GM12878 (cell line): ENCODE results near the gene GUCY1A1. TPM values are rescaled to one million over a fixed set of nuclear protein-coding genes. Genes with fewer than 3 reads are reported as not detected.

Source experiments
- ATAC-seq: fragments of 200-7000 bp; cut with Tn5 transposase; 3 replicates; pipeline ENCODE4 v1.9.1; 2020; ENCODE audit warnings: mild to moderate bottlenecking, moderate library complexity
- BruUV-seq: library from RNA; stranded (reverse); fragments of 400-500 nt; replicated peaks from 2 replicates; lab custom pipeline; 2021; lab: Mats Ljungman, UMichigan
- CTCF ChIA-PET: fragments of 300-600 bp; sonication (Branson Sonifier 250); formaldehyde crosslinking; extraction: SDS; loops from one replicate; lab custom pipeline; 2021; ENCODE audit warnings: inconsistent platforms; lab: Yijun Ruan, JAX
- POLR2A ChIA-PET: fragments of 350-600 bp; formaldehyde crosslinking; extraction: SDS; loops from one replicate; lab custom pipeline; 2021; ENCODE audit warnings: inconsistent platforms; lab: Charles Lee
- RAD21 ChIA-PET: fragments of 300-600 bp; sonication (Branson Sonifier 250); formaldehyde crosslinking; loops from one replicate; lab custom pipeline; 2023; ENCODE audit warnings: antibody characterized with exemption; ENCODE audit not compliant: unreplicated experiment; lab: Charles Lee
- SMC1A ChIA-PET: fragments of 300-600 bp; sonication (Branson Sonifier 250); formaldehyde crosslinking; loops from one replicate; lab custom pipeline; 2023; ENCODE audit not compliant: unreplicated experiment, uncharacterized antibody; lab: Charles Lee
- DNase-seq: peaks from one replicate; pipeline ENCODE4 v3.0.0-alpha.2; 2011; ENCODE audit warnings: low read depth, low spot score
- FAIRE-seq: peaks from 3 replicates; lab custom pipeline; 2011; peaks lifted over from hg19 to GRCh38; lab: Jason Lieb, UNC
- H2AFZ ChIP-seq: 2 replicates; pipeline ENCODE4 v1.6.0; 2011; ENCODE audit warnings: low read depth, low read length, control low read depth; ENCODE audit not compliant: control insufficient read depth
- H3K27ac ChIP-seq: 2 replicates; pipeline ENCODE4 v1.5.1; 2011; ENCODE audit warnings: control low read depth; ENCODE audit not compliant: control insufficient read depth, insufficient read depth
- H3K27me3 ChIP-seq, 2 experiments: replicated peaks in 1 of 2; 2 replicates each; pipeline versions ENCODE4 v1.6.0 to v1.6.1; 2011; ENCODE audit warnings: low read length in 1 of 2; ENCODE audit not compliant: control insufficient read depth in 2 of 2, insufficient read depth in 2 of 2
- H3K36me3 ChIP-seq, 2 experiments: 2 replicates each; pipeline ENCODE4 v1.5.1; 2011; ENCODE audit warnings: low read length in 1 of 2; ENCODE audit not compliant: control insufficient read depth in 2 of 2, insufficient read depth in 2 of 2
- H3K4me1 ChIP-seq: 2 replicates; pipeline ENCODE4 v1.6.1; 2011; ENCODE audit warnings: mild to moderate bottlenecking, low read length, moderate library complexity, mixed read lengths; ENCODE audit not compliant: control insufficient read depth, insufficient read depth
- H3K4me2 ChIP-seq: 2 replicates; pipeline ENCODE4 v1.6.0; 2011; ENCODE audit warnings: control low read depth; ENCODE audit not compliant: control insufficient read depth, insufficient read depth
- H3K4me3 ChIP-seq: fragments of 200-600 bp; sonication (generic); 2 replicates; pipeline ENCODE4 v1.5.1; 2016
- H3K79me2 ChIP-seq: 2 replicates; pipeline ENCODE4 v1.6.0; 2011; ENCODE audit warnings: low read length; ENCODE audit not compliant: control insufficient read depth, insufficient read depth
- H3K9ac ChIP-seq: 2 replicates; pipeline ENCODE4 v1.8.0; 2011; ENCODE audit warnings: low read length, control low read depth, mixed read lengths; ENCODE audit not compliant: control insufficient read depth, insufficient read depth
- H3K9me3 ChIP-seq: replicated peaks from 3 replicates; pipeline ENCODE4 v1.5.1; 2011; ENCODE audit warnings: mild to moderate bottlenecking, low read length; ENCODE audit not compliant: control insufficient read depth, insufficient read depth
- H4K20me1 ChIP-seq: 2 replicates; pipeline ENCODE4 v1.6.0; 2011; ENCODE audit not compliant: control insufficient read depth, insufficient read depth
- CHD4 ChIP-seq: fragments of 200-600 bp; sonication (generic); IDR thresholded peaks from 2 replicates; pipeline ENCODE4 v1.6.1; 2016; ENCODE audit warnings: mild to moderate bottlenecking
- CUX1 ChIP-seq: IDR thresholded peaks from 2 replicates; pipeline ENCODE4 v1.6.1; 2012; ENCODE audit warnings: improper control_type of control experiment, low read depth, low read length; ENCODE audit not compliant: insufficient replicate concordance
- FOS ChIP-seq: IDR thresholded peaks from 3 replicates; pipeline ENCODE4 v1.6.1; 2011; ENCODE audit warnings: borderline replicate concordance; ENCODE audit not compliant: insufficient read length; ENCODE audit errors: extremely low read depth
- HDGF ChIP-seq: fragments of 450-650 bp; IDR thresholded peaks from 2 replicates; pipeline ENCODE4 v1.6.1; 2016; ENCODE audit warnings: antibody characterized with exemption
- IRF4 ChIP-seq: IDR thresholded peaks from 2 replicates; pipeline ENCODE4 v1.6.1; 2011; ENCODE audit warnings: low read depth, low read length
- MTA3 ChIP-seq: IDR thresholded peaks from 2 replicates; pipeline ENCODE4 v1.6.1; 2012; ENCODE audit warnings: low read length, inconsistent platforms, borderline replicate concordance
- NR2C1 ChIP-seq: fragments of 450-650 bp; IDR thresholded peaks from 2 replicates; pipeline ENCODE4 v1.6.1; 2017; ENCODE audit warnings: antibody characterized with exemption, mild to moderate bottlenecking, moderate library complexity
- RB1 ChIP-seq: fragments of 450-650 bp; formaldehyde crosslinking; IDR thresholded peaks from 2 replicates; pipeline ENCODE4 v1.6.1; 2017; ENCODE audit warnings: mild to moderate bottlenecking, borderline replicate concordance
- TCF12 ChIP-seq: IDR thresholded peaks from 2 replicates; pipeline ENCODE4 v1.6.1; 2011; ENCODE audit warnings: low read depth, mild to moderate bottlenecking, low read length
- USF2 ChIP-seq: IDR thresholded peaks from 2 replicates; pipeline ENCODE4 v1.6.1; 2011; ENCODE audit warnings: low read depth, low read length, improper control_type of control experiment, borderline replicate concordance
- ZNF687 ChIP-seq: fragments of 450-650 bp; IDR thresholded peaks from 2 replicates; pipeline ENCODE4 v1.6.1; 2017; ENCODE audit warnings: mild to moderate bottlenecking, moderate library complexity
- WGBS: methylation state at CpG from one replicate; pipeline ENCODE4 v1.1.6; 2016; ENCODE audit warnings: low lambda C conversion rate; ENCODE audit not compliant: insufficient replicate concordance, insufficient coverage; ENCODE audit errors: missing lambda C conversion rate; 5-methylcytosine and 5-hydroxymethylcytosine counted together
- in situ Hi-C: fragments of 300-500 bp; cut with MboI; formaldehyde crosslinking; loops from 9 replicates; pipeline ENCODE4 v1.14.3; 2018; ENCODE audit warnings: mixed read lengths
- intact Hi-C: fragments of 100-400 bp; cut with micrococcal nuclease; formaldehyde crosslinking; loops from one replicate; pipeline ENCODE4 v1.14.2; 2022; ENCODE audit not compliant: unreplicated experiment
- polyA plus RNA-seq, 11 experiments: library from polyadenylated mRNA; depleted of rRNA in 4 of 11; unstranded in 6 of 11; stranded (reverse) in 5 of 11; fragments of >200 nt; fragmentation: Nextera tagmentation in 4 of 11; fragmentation: Illumina TruSeq in 1 of 11; extraction: Ambion mirVana in 4 of 11; extraction: Trizol in 1 of 11; gene quantifications; 1 replicate in 1 of 11; 2 replicates in 10 of 11; pipeline versions ENCODE4 v1.2.1 to v1.2.3, GENCODE V29; 2011 to 2016; ENCODE audit warnings: inconsistent platforms in 2 of 11, missing spikeins in 2 of 11, low read depth in 1 of 11
- total RNA-seq, 4 experiments: library from RNA; depleted of rRNA in 3 of 4; stranded (reverse); fragments of >200 nt in 3 of 4; fragmentation: Illumina TruSeq in 1 of 4; extraction: Trizol in 1 of 4; gene quantifications; 2 replicates each; pipeline versions ENCODE4 v1.2.1 to v1.2.3, GENCODE V29; 2013 to 2021
- TF ChIP-seq, protein P1 (sequence below): IDR thresholded peaks from 2 replicates; pipeline ENCODE4 v1.6.1; 2012; ENCODE audit warnings: low read depth, low read length, improper control_type of control experiment

GUCY1A1 gene
- total and polyA plus RNA-seq, 10 of the 15 experiments (the other 5 are each of a cell fraction or from before 2014, with no cell fraction given) = 0.44 to 22.6 (median 0.55) TPM

DNA sequence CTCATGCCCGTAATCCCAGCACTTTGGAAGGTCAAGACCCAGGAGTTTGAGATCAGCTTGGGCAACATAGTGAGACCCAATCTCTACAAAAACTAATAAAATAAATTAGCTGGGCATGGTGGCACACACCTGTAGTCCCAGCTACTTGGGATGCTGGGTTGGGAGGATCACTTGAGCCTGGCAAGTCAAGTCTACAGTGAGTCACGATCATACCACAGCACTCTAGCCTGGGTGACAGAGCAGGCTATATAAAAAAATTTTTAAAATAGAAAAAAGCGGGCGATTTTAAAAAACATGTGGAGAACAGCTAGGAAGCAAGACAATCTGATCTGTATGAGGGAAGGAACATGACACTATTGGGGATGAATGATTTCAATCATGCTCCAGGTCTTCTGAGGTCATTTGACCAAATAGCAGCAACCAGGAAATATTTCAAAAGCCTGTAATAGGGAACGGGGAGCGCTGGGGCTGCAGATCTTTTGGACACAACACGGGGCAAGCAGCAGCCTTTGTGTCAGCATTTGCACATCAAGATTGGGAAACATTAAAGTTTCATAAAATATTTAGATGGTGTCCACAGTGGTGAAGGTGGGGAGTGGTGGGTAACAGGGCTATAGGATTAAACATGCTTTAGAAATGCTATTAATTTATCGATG, 48.3 kb upstream of the GUCY1A1 start:
- Histone ChIP-seq H3K27me3 (no peaks in the 10 kb centered on the region; a peak in 1 of 4 replicates), H3K4me1 (no peaks in the 10 kb centered on the region), H3K9ac (no peak overlapping the region), H3K36me3 (no peaks in the 10 kb centered on the region), H4K20me1 (no peaks in the 10 kb centered on the region), H3K27ac (no peak overlapping the region), H3K9me3 (no peaks in the 10 kb centered on the region), H3K4me3 (no peak overlapping the region), H3K4me2 (no peak overlapping the region), H3K79me2 (no peaks in the 10 kb centered on the region), H2AFZ (no peak overlapping the region)
- RAD21 ChIA-PET = interaction anchor here (1.3 kb wide), 1 partner anchor 21 kb away, joined by 3 read pairs; no protein-coding TSS in a partner anchor
- 62% methylated on average over 8 of the region's 8 CpGs for WGBS
- POLR2A ChIA-PET = no interaction called here
- FAIRE-seq (no peak), DNase-seq (no peak), ATAC-seq (no peak)
- BruUV-seq = no TSS peak
- SMC1A ChIA-PET = interaction anchor here (0.7 to 0.9 kb wide), 2 partner anchors 11 to 21 kb away, joined by 3 to 4 read pairs; no protein-coding TSS in a partner anchor
- in situ Hi-C loops (no loop called here), intact Hi-C loops (no loop called here)
- CTCF ChIA-PET = no interaction called here
- TF ChIP-seq USF2 (no peak), FOS (no peak), NR2C1 (no peak), HDGF (no peak), CHD4 (no peak), TCF12 (no peak), ZNF687 (no peak), MTA3 (no peak), CUX1 (no peak), IRF4 (no peak), RB1 (no peak)
- TF ChIP-seq, protein P1, sequence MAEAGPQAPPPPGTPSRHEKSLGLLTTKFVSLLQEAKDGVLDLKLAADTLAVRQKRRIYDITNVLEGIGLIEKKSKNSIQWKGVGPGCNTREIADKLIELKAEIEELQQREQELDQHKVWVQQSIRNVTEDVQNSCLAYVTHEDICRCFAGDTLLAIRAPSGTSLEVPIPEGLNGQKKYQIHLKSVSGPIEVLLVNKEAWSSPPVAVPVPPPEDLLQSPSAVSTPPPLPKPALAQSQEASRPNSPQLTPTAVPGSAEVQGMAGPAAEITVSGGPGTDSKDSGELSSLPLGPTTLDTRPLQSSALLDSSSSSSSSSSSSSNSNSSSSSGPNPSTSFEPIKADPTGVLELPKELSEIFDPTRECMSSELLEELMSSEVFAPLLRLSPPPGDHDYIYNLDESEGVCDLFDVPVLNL = no peak
